ENCODE results near the gene JAG1. TPM values are rescaled to one million over a fixed set of nuclear protein-coding genes. Genes with fewer than 3 reads are reported as not detected.

The JAG1 gene
- 71.6 and 155 TPM in 2 replicates for total RNA-seq

DNA sequence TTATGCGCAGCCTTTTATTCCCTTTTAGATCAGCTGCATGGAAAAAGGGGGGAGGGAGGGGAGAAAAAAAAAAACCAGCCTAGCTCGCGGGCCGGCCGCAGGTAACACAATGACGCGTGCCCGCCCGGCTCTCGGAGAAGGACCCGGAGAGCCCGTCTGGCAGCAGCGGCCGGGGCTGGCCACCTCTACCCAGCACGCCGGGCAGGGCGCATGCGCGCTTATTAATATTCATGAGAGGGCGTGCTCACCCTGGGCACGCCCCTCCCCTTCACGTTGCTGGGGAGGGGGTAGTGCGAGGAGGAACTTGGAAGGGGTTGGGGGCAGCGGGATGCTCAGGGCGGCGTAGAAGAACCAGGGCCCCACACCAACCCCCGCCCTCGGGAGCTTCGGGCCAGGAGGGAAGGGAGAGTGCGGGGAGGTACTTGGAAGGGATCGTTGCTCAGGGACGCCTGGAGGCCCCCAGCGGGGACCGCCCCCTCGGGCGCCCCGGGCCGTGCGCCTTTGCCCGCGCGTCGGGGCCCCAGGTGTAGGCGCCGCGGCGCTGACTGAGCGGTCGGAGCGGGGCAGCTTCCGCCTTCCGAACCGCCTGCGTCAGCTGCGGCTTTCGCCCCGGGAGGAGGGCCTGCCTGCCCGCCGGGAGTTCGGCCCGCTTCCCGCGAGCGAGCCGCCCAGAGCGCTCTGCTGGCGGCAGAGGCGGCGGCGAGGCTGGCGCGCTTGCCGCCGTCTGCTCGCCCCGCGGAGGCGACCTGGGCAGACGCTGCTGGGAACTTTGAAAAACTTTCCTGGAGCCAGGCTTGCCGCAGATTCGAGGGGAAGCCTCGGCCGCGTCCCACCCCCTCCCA, at the start of gene JAG1:
Gene JAG1, minus strand, starts transcription at position 158 of the 842 bp plus-strand sequence. CDS start 469 bp downstream, outside the sequence.

Small RNA genes within 50 kb of the gene (small RNA-seq; reads per million reads assigned to genes)
- not detected for gene MIR6870

Other genes with a start within 250 kb of the JAG1 start
- gene MKKS, start 239.8 kb downstream of the JAG1 start, total RNA-seq: 7.6 and 11.8 TPM in 2 replicates
- 6.4 and 9.2 TPM in 2 replicates for gene SLX4IP, start 238.7 kb downstream of the JAG1 start, total RNA-seq

Data from articular chondrocyte of knee joint (primary cell).